GM06990 (cell line): ENCODE measurements around the gene LY6G6C.
A peak's percentile ranks its signal among the peaks of the same experiment; 100 is the strongest.

Experiments used
- DNase-seq: peaks from one replicate; pipeline ENCODE4 v3.0.0-alpha.2; 2011; ENCODE audit not compliant: insufficient read length; ENCODE audit errors: extremely low read depth
- H3K27me3 ChIP-seq: replicated peaks from 2 replicates; pipeline ENCODE4 v1.6.0; 2011; ENCODE audit warnings: low read length; ENCODE audit not compliant: control insufficient read depth, insufficient read depth
- H3K36me3 ChIP-seq: 2 replicates; pipeline ENCODE4 v1.5.1; 2011; ENCODE audit warnings: low read length; ENCODE audit not compliant: control insufficient read depth, insufficient read depth
- H3K4me3 ChIP-seq: replicated peaks from 2 replicates; pipeline ENCODE4 v1.5.1; 2011; ENCODE audit warnings: low read depth, mild to moderate bottlenecking, control low read depth, low read length
- TF ChIP-seq, protein P1 (sequence below): IDR thresholded peaks from 2 replicates; pipeline ENCODE4 v1.5.1; 2011; ENCODE audit warnings: low read length, control low read depth, mild to moderate bottlenecking, inconsistent platforms; ENCODE audit not compliant: insufficient read depth, poor library complexity, severe bottlenecking

LY6G6C gene

DNA sequence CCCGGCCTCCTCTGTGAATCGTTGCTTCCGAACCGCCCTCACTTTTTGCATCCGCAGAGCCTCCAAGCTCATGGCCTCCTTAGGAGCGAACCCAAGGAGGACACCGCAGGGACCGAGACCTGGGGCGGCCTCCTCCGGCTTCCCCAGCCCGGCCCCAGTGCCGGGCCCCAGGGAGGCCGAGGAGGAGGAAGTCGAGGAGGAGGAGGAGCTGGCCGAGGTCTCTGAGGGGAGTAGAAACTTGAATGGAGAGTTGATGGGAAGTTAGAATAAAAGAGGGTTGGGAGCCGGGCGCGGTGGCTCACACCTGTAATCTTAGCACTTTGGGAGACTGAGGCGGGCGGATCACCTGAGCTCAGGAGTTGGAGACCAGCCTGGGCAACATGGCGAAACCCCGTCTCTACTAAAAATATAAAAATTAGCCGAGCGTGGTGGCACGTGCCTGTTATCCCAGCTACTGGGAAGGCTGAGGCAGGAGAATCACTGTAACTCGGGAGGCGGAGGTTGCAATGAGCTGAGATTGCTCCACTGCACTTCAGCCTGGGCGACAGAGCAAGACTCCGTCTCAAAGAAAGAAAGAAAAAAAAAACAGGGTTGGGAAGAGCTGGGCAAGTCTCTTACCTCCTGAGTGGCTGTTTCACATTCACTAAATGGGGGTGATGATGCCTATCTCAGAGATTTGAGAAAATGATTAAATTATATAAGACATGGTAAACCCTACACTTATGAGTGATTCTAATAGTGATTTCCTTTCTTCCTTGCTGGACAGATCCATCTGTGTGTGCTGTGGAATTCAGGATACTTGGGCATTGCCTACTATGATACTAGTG, 19.1 kb upstream of the LY6G6C start:
- no peak for DNase-seq

DNA sequence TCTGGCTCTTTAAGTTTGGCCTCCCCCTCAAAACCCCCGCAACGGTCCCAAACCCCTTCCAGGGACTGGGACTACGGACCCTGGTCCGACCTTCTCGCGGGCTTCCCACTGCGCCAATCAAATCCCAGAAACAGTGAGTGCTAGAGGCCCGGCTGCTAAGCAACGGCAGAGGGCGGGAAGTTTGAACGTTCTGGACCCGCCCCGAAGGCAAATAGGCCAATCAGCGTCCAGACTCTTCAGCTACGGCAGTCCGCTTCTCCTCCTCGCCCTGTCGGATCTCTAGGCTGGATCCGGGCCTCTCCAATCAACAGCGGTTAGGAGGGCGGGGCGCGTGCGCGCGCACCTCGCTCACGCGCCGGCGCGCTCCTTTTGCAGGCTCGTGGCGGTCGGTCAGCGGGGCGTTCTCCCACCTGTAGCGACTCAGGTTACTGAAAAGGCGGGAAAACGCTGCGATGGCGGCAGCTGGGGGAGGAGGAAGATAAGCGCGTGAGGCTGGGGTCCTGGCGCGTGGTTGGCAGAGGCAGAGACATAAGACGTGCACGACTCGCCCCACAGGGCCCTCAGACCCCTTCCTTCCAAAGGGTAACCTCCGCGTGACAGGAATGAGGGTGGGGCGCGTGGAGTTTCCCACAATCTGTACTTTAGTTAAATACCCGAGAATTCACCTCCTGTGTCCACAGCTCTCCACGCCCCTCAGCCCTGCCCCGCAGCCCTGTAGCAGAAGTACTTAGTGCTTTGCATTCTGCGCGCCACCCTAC, 18.3 kb upstream of the LY6G6C start, which contains the start of gene MSH5:
Gene MSH5, plus strand, starts transcription at position 367 of the 758 bp plus-strand sequence. CDS start 462 bp downstream, outside the sequence.
- peak within 1 kb of the TSS; percentile 91 for H3K4me3 ChIP-seq
- DNase-seq = peak; percentile 100
- peaks cover 6% of the 10 kb centered on the region for H3K36me3 ChIP-seq
- TF ChIP-seq, protein P1, sequence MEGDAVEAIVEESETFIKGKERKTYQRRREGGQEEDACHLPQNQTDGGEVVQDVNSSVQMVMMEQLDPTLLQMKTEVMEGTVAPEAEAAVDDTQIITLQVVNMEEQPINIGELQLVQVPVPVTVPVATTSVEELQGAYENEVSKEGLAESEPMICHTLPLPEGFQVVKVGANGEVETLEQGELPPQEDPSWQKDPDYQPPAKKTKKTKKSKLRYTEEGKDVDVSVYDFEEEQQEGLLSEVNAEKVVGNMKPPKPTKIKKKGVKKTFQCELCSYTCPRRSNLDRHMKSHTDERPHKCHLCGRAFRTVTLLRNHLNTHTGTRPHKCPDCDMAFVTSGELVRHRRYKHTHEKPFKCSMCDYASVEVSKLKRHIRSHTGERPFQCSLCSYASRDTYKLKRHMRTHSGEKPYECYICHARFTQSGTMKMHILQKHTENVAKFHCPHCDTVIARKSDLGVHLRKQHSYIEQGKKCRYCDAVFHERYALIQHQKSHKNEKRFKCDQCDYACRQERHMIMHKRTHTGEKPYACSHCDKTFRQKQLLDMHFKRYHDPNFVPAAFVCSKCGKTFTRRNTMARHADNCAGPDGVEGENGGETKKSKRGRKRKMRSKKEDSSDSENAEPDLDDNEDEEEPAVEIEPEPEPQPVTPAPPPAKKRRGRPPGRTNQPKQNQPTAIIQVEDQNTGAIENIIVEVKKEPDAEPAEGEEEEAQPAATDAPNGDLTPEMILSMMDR = no peak
- no peaks in the 10 kb centered on the region for H3K27me3 ChIP-seq

More for the DNA sequence above, 19.1 kb upstream of the LY6G6C start:
- Histone ChIP-seq H3K27me3 (no peaks in the 10 kb centered on the region), H3K4me3 (peak overlapping the region; percentile 91), H3K36me3 (peaks cover 6% of the 10 kb centered on the region)
- TF ChIP-seq, protein P1 = no peak

DNA sequence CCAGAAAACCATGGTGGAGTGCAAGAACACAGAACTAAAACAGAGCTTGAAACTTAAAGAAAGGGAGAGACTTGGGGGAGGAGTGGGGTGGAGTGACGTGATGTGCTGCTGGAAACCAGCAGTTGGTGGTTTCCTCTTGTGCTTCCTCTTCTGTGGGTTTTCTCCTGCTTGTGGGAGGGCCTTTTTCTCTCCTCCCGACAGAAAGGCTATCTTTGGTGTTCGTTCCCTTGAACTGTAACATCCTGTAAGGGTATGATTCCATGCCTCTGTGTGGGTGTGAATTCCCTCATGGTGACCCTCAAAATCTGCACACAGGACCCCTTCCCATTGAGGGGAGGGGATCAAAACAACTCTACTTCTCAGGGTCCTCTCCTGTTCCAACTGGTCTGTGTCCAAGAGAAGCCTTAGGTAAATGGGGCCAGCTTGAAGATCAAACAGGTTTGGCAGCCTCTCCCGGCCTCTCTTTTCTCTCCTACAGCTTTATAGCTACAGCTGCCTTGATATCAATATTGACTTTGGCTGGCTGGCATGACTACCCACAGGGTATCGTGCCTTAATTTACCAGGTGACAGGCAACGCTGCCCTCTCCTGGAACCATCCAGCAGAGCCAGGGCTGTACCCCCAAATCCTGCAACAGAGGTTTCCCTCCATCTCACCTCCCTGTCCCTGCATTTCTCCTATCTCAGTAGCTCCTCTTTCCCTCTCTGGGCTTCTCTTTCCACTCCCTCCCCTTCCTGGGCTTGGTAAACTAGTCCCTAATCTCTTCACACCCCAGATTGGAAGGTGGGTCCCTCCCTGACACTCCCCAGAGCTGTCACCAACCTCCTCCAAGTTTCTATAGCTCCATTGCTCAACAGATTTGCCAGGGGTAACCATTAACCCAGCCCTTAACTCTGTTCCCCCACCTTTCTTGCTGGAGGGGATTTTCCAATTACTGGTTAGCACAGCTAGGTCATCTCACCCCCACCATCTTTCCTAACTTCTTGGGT, 16.7 kb upstream of the LY6G6C start:
- TF ChIP-seq, protein P1 = peak; percentile 43
- Histone ChIP-seq H3K36me3 (peaks cover 12% of the 10 kb centered on the region), H3K27me3 (no peaks in the 10 kb centered on the region), H3K4me3 (peak overlapping the region; percentile 45)
- DNase-seq = peak; percentile 47

DNA sequence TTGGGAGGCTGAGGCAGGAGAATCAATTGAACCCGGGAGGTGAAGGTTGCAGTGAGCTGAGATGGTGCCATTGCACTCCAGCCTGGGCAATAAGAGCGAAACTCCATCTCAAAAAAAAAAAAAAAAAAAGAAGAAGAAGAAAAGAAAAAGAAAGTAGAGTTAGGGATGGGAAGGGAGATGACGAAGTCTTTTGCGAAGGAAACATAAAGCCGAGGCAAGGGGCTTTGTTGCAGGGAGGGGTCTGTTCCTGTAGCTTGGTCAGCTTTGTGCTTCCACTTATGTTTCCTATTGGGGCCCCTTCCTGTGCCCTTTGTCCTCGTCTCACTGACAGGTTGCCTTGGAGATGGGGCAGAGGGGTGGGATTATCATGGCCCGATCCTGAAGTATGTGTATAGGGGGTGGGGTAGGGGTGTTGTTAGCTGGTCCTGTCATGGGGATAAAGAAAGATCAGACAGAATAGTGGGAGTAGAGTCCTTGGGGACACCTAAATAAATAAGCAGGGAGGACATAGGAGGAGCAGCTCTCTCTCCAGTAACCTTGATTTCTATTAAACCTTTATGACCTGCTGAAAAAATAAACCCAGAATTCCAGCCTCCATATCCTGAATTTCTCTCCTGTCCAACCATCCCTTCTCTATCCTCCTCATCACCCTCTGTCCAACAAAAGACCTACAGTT, 15.9 kb upstream of the LY6G6C start:
- TF ChIP-seq, protein P1 = no peak
- no peaks in the 10 kb centered on the region for H3K27me3 ChIP-seq
- H3K4me3 ChIP-seq = peak overlapping the region; percentile 15; the same call in 1 of the 2 replicates
- no peak for DNase-seq
- H3K36me3 ChIP-seq = peaks cover 9% of the 10 kb centered on the region

DNA sequence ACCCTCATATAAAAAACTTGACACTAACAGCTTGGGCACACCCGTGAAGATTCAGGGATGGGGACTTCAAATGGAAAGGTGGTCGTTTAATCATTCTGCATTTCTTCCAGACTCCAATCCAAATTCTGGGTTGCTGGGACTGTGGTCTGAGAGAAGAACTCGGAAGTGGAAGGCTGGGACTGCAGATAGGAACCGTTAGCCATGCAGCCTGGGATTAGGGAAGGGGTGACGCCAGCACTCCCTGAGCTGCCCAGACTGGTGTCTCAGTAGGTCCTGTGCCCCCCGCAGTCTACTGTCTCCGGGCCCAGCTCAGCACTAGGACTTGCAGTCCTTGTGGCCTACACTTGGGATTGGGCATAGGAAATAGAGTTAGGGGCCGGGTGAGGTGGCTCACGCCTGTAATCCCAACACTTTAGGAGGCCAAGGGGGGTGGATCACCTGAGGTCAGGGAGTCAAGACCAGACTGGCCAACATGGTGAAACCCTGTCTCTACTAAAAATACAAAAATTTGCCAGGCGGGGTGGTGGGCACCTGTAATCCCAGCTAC, 15.3 kb upstream of the LY6G6C start:
- TF ChIP-seq, protein P1 = no peak
- Histone ChIP-seq H3K36me3 (peaks cover 11% of the 10 kb centered on the region), H3K27me3 (no peaks in the 10 kb centered on the region), H3K4me3 (peak overlapping the region; percentile 84)
- DNase-seq = no peak
